HepG2 (cell line): ENCODE measurements around the gene PDZK1. TPM values are rescaled to one million over a fixed set of nuclear protein-coding genes. Genes with fewer than 3 reads are reported as not detected.

Source experiments
- ADNP ChIP-seq: sonication (generic); formaldehyde crosslinking; IDR thresholded peaks from 2 replicates; pipeline ENCODE4 v1.4.0; 2020; ENCODE audit warnings: missing genetic modification reagents
- AHDC1 ChIP-seq: sonication (generic); formaldehyde crosslinking; IDR thresholded peaks from 2 replicates; pipeline ENCODE4 v1.5.1; 2020; ENCODE audit warnings: mild to moderate bottlenecking, missing genetic modification reagents, borderline replicate concordance
- CREBL2 ChIP-seq: sonication (generic); formaldehyde crosslinking; IDR thresholded peaks from 2 replicates; pipeline ENCODE4 v1.8.1; 2023; ENCODE audit warnings: missing genetic modification reagents, mild to moderate bottlenecking, borderline replicate concordance
- FOXJ3 ChIP-seq: sonication (generic); formaldehyde crosslinking; IDR thresholded peaks from 2 replicates; pipeline ENCODE4 v1.4.0; 2020; ENCODE audit warnings: missing genetic modification reagents, mild to moderate bottlenecking, borderline replicate concordance
- HMG20B ChIP-seq: conservative IDR thresholded peaks from 2 replicates; pipeline ENCODE4 v1.6.1; 2016; ENCODE audit warnings: missing genetic modification reagents, missing compliant biosample characterization
- HMGXB4 ChIP-seq, 2 experiments: sonication (generic) in 1 of 2; formaldehyde crosslinking in 1 of 2; IDR thresholded peaks; 2 replicates each; pipeline versions ENCODE4 v1.4.0 to v1.6.1; 2018 to 2020; ENCODE audit warnings: missing genetic modification reagents in 2 of 2, borderline replicate concordance in 1 of 2, low read depth in 1 of 2, mild to moderate bottlenecking in 1 of 2, missing biosample characterization in 1 of 2
- HNRNPH1 ChIP-seq: fragments of 200-400 bp; formaldehyde crosslinking; optimal IDR thresholded peaks from 2 replicates; pipeline ENCODE3; 2017; ENCODE audit warnings: mild to moderate bottlenecking, low read depth, low read length
- HOXA3 ChIP-seq: sonication (generic); formaldehyde crosslinking; IDR thresholded peaks from 2 replicates; pipeline ENCODE4 v1.5.0; 2020; ENCODE audit warnings: missing genetic modification reagents
- MBD4 ChIP-seq: IDR thresholded peaks from 2 replicates; pipeline ENCODE4 v1.6.1; 2012; ENCODE audit warnings: low read length, inconsistent platforms, borderline replicate concordance
- NFKBIZ ChIP-seq: IDR thresholded peaks from 2 replicates; pipeline ENCODE4 v1.6.1; 2018; ENCODE audit warnings: missing genetic modification reagents, missing compliant biosample characterization
- REL ChIP-seq: sonication (generic); formaldehyde crosslinking; conservative IDR thresholded peaks from 2 replicates; pipeline ENCODE4 v1.8.0; 2022; ENCODE audit warnings: mild to moderate bottlenecking, missing genetic modification reagents, moderate library complexity
- REXO4 ChIP-seq: sonication (generic); formaldehyde crosslinking; IDR thresholded peaks from 2 replicates; pipeline ENCODE4 v1.8.0; 2022; ENCODE audit warnings: missing genetic modification reagents, mild to moderate bottlenecking, borderline replicate concordance
- STAT5B ChIP-seq: sonication (generic); formaldehyde crosslinking; IDR thresholded peaks from 2 replicates; pipeline ENCODE4 v1.4.0; 2020; ENCODE audit warnings: missing genetic modification reagents
- ZFP91 ChIP-seq: sonication (generic); formaldehyde crosslinking; IDR thresholded peaks from 2 replicates; pipeline ENCODE4 v1.9.0; 2022; ENCODE audit warnings: missing genetic modification reagents, mild to moderate bottlenecking, borderline replicate concordance
- ZNF101 ChIP-seq: sonication (generic); formaldehyde crosslinking; IDR thresholded peaks from 2 replicates; pipeline ENCODE4 v1.4.0; 2020; ENCODE audit warnings: mild to moderate bottlenecking, low read depth, missing genetic modification reagents, borderline replicate concordance
- ZNF251 ChIP-seq: sonication (generic); formaldehyde crosslinking; IDR thresholded peaks from 2 replicates; pipeline ENCODE4 v1.9.0; 2021; ENCODE audit warnings: mild to moderate bottlenecking, missing genetic modification reagents
- ZNF543 ChIP-seq: sonication (generic); formaldehyde crosslinking; IDR thresholded peaks from 2 replicates; pipeline ENCODE4 v1.4.0; 2020; ENCODE audit warnings: mild to moderate bottlenecking, missing genetic modification reagents
- ZNF776 ChIP-seq: sonication (generic); formaldehyde crosslinking; IDR thresholded peaks from 2 replicates; pipeline ENCODE4 v1.4.0; 2020; ENCODE audit warnings: mild to moderate bottlenecking, missing genetic modification reagents
- polyA plus RNA-seq, 8 experiments: library from polyadenylated mRNA; depleted of rRNA in 3 of 8; stranded (reverse) in 7 of 8; unstranded in 1 of 8; fragments of >200 nt; fragmentation: Illumina TruSeq in 4 of 8; extraction: Trizol in 4 of 8; gene quantifications; 2 replicates each; pipeline versions ENCODE4 v1.2.1 to v1.2.3, GENCODE V29; 2011 to 2016; ENCODE audit warnings: low read depth in 4 of 8, missing spikeins in 1 of 8, mixed read lengths in 1 of 8; ENCODE audit not compliant: insufficient read depth in 1 of 8
- total RNA-seq, 5 experiments: library from RNA; depleted of rRNA; stranded (reverse); fragments of >200 nt; fragmentation: Illumina TruSeq; extraction: Trizol; gene quantifications; 2 replicates each; pipeline ENCODE4 v1.2.3, GENCODE V29; 2016; ENCODE audit warnings: low read depth in 1 of 5
- TF ChIP-seq, protein P1 (sequence below): sonication (generic); formaldehyde crosslinking; IDR thresholded peaks from 2 replicates; pipeline ENCODE4 v1.5.1; 2020; ENCODE audit warnings: mild to moderate bottlenecking, missing genetic modification reagents, borderline replicate concordance

Gene PDZK1
- total and polyA plus RNA-seq, 2 of the 13 experiments (the other 11 are each of a cell fraction or from before 2014, with no cell fraction given), result 16.2 to 46.4 TPM

- TF ChIP-seq ZNF251 (peak; percentile 71; the same call in 1 of the 2 replicates), NFKBIZ (no peak), HOXA3 (CRISPR knock-in tag) (peak; percentile 68), ZNF101 (CRISPR knock-in tag) (no peak), AHDC1 (peak; percentile 79), REXO4 (no peak), HMG20B (CRISPR knock-in tag) (0 out of 2 replicates have a peak, but pooled peaks have one; percentile 45), HNRNPH1 (no peak), ZNF776 (CRISPR knock-in tag) (no peak), ADNP (CRISPR knock-in tag) (no peak), HMGXB4 (CRISPR knock-in tag; IDR thresholded peaks at IDR 0.05; ENCODE audit: borderline replicate concordance in 1 of 2, low read depth in 1 of 2) (peak; percentile 38 to 50; a peak in 3 of 4 replicates), ZFP91 (CRISPR knock-in tag) (peak; percentile 29), CREBL2 (CRISPR knock-in tag) (no peak), MBD4 (no peak), REL (CRISPR knock-in tag) (no peak), FOXJ3 (CRISPR knock-in tag) (no peak), ZNF543 (CRISPR knock-in tag) (0 out of 2 replicates have a peak, but pooled peaks have one; percentile 54), STAT5B (CRISPR knock-in tag) (no peak)
- TF ChIP-seq, protein P1, sequence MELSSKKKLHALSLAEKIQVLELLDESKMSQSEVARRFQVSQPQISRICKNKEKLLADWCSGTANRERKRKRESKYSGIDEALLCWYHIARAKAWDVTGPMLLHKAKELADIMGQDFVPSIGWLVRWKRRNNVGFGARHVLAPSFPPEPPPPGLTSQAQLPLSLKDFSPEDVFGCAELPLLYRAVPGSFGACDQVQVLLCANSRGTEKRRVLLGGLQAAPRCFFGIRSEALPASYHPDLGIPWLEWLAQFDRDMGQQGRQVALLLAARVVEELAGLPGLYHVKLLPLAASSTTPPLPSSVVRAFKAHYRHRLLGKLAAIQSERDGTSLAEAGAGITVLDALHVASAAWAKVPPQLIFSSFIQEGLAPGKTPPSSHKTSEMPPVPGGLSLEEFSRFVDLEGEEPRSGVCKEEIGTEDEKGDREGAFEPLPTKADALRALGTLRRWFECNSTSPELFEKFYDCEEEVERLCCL (CRISPR knock-in tag), result no peak
Observed at GRCh38 chr1:145714524-145715111, 7.5 kb upstream of the PDZK1 start (continued).
